ENCODE measurements around the gene AHRR.

AHRR gene

DNA sequence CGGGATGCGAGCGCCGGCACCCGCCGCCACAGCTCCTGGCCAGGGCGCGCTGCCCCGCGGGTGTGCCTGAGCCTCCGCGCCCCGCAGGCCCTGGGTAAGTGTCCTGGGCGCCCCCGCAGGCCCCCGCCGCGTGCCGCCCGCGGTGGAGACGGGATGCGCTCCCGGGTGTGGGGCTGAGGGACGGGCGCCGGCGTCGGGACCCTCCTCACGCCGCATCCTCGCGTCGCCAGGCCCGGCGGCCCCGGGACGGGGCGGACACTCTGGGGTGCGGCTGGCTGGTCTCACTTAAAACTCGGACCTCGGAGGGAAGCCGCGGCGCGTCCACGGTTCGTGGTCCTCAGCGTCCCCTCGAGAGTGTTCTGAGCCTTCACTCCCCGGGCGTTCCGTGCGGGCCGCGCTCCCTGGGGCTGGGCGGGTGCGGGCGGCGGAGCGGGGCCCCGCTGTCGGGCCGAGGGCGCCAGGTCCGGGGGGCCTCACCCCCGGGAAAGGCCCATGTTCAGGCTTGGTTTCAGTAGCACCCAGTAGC lies 275 bp downstream of the AHRR start:
- no peak for DNase-seq

DNA sequence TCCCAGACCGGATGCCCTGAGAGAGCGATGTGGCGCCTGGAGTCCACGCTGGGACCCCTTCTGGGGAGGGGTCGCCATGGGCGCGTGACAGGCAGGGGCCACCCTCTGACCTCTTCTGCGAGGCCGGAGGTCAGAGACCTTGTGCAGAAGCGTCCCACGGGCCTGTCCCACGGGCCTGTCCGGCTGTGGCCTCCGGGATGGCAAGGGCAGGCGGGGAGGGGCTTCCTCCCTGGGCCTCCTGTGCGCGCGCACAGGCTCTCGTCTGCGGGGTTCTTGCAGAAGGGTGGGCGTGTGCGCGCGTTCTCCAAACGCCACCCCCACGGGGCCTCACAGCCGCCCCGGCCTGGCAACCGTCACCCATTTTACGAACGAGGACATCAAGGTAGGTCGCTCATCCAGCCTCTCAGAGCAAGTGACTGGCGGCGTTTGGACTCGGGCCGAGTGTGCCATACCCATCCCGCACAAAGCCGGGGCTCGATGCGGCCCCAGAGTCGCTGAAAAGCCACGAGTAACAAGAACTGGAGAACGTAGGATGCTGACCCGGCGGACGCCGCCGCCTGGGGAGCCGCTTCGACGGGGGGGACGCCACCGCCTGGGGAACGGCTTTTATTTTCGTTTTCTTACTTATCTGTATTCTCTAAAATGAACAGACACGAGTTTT lies 897 bp downstream of the AHRR start:
- DNase-seq, result peak; percentile 23

DNA sequence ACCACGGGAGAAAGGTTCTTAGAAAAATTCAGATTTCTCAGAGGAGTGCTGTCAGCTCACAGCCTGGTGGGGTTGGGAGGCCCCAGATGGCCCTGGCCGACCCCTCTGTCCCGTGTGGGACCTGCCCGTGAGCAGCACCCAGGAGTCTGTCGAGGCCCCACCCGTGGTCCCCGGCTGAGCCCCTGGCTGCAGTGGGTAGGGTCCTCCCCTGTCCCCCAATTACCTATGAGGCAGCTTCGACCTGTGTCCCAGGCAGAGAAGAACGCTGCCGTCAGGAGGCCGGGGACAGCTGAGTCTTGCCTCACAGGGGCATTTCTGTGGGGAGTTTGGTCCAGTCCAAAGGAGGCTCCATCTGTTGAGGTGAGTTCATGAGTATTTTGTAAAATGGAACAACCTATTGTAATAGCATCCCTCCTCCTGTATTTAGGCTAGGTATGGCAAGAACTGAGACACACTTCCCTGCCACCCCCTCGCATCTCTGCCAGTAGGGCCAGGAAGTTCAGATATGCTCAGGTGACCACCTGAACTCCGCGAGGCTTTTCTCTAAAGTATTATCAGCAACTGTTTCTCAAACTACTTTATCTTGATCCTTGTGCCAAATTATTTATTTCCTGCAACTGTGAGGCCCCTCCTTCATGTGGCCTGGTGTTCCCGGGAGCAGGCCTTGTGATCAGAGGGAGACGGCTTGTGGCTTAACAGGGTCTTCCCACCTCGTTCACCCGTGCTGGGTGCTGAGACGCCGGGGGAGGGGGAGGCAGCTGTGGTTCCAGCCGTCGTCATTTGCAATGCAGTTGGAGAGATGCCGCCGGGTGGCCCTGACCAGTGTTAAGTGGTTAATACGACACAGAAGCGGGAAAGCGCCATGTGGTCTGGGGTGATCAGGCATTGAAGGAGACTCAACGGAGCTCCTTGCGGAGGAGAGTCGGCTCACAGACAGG lies 1.7 kb downstream of the AHRR start:
- DNase-seq, result no peak

DNA sequence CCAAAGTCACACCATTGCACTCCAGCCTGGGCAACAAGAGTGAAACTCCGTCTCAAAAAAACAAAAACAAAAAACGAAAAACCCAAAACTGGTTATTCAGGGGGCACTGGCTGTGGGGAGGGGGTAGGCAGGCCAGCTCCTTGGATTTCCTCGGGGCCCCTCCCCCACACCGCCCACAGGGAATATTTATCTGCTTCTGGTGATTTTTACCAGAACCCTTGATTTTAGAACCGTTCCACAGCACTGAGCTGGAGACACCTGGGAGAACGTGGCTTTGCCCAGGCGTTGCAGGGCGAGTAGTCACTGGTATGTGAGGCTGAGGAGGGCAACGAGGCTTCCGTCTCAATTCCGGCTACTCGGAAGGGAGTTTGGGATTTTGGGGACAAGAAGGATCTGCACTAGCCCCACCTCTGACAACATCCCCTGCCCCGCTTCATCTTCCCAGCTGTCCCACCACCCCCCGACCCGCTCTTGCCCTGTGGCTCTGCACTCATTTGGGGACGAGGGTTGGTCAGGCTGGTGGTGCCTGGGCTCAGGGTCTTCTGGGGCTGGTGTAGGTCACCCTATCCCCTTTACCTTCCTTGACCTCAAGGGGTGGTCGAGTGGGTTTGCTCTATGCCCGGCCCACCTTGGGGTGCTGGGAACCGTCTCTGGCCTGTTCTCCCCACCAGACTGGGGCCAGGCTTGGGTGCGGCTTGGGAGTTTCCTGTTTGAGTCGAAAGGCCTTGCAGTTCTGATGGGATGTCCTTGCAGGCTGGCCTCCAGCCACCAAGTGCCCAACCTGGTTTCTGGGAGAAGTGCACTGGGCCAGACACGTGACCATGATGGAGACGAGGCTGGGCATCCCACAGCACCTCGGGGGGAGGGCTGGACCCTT lies 3.5 kb downstream of the AHRR start:
- no peak for DNase-seq

DNA sequence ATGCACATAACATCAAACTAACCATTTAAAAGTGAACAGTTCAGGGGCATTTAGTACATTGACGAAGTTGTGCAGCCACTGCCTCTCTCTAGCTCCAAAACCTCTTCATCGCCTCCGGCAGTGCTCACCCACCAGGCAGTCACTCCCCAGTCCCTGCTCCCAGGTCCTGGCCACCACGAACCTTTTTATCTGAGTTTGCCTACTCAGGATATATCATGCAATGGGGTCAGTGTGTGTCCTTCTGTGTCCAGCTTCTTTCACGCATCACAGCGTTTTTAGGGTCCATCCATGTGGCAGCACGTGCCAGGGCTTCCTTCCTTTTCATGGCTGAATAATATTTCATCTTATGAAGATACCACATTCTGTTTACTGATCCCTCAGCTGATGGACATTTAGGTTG lies 4.6 kb downstream of the AHRR start:
- no peak for DNase-seq

DNA sequence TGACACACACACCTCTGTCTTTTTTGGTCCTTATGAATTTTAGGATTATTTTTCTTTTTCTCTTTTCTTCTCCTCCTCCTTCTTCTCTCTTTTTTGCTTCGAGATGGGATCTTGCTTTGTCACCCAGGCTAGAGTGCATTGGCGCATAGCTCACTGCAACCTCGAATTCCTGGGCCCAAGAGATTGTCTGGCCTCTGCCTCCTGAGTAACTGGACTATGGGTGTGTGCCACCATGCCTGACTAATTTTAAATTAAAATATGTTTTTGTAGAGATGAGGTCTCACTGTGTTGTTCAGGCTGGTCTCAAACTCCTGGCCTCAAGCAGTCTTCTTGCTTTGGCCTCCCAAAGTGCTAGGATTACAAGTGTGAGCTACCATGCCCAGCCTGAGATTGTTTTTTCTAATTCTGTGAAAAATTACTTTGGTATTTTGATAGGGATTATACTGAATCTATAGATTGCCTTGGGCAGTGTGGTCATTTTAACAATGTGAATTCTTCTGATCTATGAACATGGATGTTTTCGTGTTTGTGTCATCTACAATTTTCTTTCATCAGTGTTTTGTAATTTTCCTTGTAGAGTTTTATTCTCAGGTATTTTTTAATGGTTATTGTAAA lies 7.7 kb downstream of the AHRR start:
- DNase-seq, result no peak

DNA sequence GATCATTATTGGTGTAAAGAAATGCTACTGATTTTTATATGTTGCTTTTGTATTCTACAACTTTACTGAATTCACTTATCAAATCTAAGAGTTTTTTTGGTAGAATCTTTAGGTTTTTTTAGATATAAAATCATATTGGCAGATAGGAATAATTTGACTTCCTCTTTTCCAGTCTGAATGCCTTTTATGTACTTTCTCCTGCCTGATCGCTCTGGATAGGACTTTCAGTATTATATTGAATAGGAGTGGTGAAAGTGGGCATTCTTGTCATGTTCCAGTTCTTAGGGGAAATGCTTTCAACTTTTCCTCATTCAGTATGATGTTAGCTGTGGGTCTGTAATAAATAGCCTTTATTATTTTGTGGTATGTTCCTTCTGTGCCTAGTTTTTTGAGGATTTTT lies 8.3 kb downstream of the AHRR start:
- DNase-seq, result no peak

DNA sequence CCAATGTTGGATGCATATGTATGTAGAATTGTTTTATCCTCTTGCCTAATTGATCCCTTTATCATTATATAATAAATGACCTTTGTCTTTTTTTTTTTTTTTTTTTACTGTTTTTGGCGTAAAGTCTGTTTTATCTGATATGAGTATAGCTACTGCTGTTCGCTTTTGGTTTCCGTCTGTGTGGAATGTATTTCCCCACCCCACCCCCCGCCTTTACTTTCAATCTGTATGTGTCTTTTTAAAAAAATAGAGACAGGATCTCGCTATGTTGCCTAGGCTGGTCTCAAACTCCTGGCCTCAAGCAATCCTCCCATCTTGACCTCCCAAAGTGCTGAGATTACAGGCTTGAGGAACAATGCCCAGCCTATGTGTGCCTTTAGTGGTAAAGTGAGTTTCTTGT lies 11.3 kb downstream of the AHRR start:
- DNase-seq, result peak; percentile 35

DNA sequence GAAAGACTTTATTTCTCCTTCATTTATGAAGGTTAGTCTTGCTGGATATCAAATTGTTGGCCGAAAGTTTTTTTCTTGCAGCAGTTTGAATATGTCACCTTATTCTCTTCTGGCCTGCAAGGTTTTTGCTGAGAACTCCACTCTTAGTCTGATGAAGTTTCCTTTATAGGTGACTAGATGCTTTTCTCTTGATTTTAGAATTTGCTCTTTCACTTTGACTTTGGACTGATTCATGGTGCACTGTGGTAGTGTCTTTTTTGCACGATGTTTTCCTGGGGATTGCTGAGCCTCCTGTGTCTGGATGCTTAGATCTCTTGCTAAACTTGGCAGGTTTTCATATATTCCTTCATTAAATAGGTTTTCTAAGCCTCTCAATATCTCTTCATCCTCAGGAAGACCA lies 12.4 kb downstream of the AHRR start:
- no peak for DNase-seq

DNA sequence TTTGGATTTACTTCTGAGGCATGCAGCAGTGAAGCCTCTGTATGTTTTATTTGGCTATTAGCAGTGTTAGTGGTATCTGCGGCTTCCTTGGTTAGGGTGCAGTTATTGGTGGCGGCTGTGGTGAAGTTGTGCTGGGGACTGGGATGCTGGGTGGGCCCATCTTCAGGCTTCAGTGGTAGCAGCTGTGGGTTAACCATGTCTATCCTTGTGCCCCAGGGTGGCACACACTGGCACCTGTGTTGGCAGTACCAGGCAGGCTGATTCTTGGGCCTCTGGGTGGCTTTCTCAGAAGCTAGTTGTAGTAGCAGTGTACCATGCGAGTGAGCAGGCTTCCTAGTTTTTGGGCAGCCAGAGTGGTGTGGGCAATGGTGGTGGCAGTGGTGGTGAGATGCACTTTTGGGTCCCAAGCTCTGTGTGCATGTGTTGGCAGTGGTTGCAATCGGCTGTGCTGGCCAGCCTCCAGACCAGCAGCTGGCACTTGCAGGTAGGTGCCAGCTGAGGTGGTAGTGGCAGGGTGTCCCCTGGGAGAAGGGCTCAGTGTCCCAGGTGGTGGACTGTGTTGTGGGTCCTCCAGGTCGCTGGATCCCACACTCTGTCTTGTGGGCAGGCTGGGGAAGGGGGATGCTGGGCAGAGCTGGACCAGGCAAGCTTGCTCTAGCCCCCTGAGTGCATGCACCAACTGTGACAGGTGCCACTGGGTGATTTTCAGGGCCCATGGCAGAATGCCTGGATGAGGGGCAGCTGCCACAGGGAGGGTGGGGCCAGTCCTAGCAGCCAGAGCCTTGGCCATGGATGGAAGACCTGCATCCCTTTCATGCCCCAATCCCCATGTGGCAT lies 13.6 kb downstream of the AHRR start:
- DNase-seq, result no peak

DNA sequence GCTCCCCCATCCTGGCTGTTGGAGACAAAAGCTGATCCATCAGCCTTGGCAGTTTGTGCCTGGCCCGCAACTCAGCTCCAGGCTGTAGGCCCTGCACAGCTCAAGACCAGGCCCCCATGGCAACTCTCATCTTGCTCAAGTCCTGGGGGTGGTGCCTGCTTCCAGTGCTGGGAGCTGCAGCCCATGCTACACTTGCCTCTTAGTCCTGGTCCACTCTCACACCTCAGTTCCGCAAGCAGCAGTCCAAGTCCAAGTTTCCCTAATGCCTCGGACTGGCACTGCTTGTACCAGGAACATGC lies 14.2 kb downstream of the AHRR start:
- DNase-seq, result no peak

DNA sequence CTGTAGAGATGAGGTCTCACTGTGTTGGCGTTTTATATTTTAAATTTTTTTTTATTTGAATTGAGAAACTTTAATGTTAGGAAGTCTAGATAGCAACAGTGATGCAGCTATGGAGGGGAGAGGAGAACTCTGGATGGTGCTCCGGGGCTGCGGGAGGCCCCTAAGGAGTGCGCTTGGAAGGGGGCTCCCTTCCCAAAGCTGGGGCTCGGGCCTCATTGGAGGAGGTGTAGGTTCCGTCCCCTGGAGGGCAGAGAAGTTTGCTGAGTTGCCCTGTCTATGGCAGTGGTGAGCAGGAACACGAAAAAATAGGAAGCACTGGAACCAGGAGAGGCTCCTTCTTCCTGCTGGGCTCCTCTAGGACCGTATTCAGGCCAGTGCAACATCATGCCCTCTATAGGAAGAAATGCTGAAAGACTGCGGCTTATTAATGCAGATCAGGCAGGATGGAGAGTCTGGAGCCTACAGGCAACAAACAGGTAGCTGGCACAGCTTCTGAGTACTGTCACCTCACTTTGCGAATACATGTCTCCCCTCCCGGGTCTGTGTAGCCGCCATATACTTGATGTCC lies 16.1 kb downstream of the AHRR start:
- DNase-seq, result no peak

DNA sequence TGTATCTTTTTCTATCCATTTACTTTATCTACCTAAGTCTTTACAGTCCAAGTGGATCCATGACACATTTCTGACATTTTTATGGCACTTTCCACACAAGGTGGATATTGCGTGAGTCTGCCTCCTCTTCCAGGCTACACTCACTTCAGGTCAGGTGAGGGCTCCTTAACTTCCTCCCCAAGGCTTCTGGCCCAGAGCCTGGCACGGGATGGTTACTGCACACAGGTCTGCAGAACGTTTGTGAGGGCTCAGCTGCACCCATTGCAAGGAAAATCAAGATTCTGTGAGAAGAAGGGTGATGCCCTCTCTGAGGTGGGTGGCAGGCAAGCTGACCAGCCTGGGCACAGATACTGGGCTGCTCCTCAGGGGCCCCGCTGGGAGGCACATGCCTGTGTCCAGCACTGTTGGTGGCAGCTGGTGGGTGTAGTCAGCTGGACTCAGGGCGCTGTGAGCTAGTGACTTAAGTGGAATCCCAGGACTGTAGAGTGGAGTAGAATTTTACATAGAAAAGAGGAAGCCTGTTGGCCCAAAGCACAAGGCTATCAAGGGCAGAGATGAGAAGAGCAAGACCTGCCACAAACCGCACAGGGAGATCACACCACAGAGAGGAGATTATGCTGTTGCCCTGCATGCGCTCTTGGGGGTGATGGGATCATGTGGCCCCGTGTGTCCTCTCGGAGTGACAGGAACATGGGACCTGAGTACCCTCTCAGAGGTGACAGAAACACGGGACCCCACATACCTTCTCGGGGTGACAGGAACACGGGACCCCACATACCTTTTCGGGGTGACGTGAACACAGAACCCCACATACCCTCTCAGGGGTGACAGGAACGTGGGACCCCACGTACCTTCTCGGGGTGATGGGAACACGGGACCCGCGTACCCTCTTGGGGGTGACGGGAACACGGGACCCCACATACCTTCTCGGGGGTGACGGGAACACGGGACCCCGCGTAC lies 21.3 kb downstream of the AHRR start:
- DNase-seq, result no peak

DNA sequence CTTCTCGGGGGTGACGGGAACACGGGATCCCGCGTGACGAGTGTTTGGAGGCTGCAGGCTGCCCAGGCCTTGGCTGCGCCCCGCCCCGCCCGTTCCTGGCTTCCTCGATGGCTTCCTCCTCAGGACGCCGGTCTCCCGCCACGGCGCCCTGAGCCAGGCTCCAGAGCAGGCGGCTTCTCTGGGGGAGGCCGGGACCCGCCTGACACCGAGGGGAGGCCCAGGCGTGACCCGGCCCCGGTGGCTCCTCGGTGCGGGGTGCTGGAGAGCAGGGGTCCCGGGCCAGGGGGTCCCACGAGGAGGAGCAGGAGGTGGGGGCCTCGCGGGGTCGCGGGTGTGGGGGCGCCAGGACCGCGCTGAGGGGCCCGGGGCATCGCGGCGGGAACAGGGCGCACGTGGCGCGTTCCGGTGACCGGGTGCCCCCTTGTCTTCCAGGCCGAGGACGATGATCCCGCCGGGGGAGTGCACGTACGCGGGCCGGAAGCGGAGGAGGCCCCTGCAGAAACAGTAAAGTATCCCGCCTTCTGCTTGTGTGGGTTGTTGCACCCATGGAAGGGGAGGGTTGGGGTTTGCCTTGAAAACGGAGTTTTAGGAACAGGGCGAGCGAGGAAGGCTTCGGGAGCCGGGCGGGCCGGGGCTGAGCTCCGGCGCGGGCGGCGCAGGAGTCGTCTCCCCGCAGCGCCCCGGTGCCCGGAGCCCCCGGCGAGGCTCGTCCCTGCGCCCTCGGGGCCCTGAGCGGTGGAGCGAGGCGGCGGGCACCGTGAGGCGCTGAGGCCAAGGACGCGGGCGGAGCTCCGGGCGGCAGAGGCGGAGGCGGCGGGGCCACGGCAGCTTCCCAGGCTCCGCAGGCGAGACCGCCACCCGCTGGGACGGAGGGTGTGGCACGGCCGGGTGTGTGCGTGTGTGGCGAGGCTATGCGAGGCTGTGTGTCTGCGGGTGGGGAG lies 22.2 kb downstream of the AHRR start:
- peak; percentile 53 for DNase-seq

DNA sequence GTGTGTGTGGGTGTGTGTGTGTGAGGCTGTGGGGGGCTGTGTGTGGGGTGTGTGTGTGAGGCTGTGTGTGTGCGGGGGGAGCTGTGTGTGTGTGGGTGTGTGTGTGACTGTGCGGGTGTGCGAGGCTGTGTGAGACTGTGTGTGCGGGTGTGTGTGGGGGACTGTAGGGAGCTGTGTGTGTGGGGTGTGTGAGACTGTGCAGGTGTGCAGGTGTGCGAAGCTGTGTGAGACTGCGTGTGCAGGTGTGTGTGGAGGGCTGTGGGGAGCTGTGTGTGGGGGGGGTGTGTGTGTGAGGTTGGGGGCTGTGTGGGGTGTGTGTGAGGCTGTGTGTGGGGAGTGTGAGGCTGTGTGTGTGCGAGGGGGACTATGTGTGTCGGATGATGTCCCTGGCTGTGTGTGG lies 23.2 kb downstream of the AHRR start:
- no peak for DNase-seq

DNA sequence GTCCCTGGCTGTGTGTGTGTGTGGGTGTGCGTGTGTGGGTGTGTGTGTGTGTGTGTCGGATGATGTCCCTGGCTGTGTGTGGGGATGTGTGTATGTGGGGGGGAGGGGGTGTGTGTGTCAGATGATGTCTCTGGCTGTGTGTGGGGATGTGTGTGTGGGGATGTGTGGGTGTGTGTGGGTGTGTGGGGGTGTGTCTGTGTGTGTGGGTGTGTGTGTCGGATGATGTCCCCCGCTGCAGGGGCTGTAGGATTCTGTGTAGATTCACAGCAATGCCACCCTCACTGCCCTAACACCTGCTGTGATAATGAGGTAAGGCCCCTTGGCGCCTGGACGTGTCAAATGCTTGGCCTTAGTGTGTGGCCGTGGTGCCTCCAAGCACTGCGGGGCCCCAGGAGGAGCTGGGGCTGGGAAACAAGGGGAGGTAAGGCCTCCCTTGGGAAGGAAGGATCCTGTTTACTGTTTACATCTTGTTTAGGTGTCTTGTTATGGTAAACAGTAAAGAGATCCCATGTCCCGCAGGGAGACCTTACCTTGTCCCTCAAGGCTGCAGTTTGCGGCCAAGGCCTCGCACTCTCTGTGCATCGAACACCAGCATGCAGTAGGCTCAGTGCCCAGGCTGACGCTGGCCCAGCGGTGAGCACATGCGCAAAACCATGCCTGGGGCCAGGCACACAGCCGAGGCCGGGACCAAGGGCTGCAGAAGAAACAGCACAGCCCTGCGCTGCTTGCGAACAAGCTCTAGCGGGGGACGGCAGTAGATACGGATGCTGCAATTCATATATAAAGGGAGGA lies 24.1 kb downstream of the AHRR start:
- no peak for DNase-seq

DNA sequence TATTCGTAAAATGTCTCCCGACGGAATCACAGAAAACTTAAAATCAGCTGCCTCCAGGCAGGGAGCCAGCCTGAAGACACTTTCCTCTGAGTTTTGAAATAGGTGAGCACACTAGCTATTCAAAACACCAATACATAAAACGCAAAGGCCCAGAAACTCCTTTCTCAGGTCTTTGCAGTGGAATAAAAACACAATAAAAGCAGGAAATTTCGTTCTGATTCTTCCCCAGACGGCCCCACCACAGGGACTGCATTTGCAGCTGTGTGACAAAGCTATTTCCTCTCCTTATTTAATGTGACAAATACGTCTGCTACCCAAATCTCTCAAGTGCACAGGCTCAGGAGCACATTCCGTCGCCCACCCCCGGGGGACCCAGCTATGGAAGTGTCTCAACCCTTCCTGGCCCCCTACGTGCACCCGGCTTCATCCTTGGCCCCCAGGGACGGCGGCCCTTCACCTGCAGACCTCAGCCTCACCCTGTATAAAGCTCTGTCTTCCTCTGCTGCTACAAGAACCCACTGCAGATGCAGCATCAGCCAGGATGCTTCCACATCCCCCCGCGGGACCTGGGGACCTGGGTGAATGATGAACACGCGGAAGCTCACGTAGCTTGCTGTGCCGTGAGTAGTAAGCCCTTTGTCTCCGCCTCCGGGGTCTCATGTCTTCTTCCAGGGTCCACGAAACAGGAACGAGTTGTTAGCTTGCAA lies 24.9 kb downstream of the AHRR start:
- no peak for DNase-seq

Data from stimulated activated CD4-positive, alpha-beta T cell treated with anti-CD3 and anti-CD28 coated beads, Interleukin-12 subunit alpha, Interleukin-12 subunit beta, amount 100 ng/mL, for 4 hours (primary cell).